ENCODE measurements around the gene MED13L.

DNA sequence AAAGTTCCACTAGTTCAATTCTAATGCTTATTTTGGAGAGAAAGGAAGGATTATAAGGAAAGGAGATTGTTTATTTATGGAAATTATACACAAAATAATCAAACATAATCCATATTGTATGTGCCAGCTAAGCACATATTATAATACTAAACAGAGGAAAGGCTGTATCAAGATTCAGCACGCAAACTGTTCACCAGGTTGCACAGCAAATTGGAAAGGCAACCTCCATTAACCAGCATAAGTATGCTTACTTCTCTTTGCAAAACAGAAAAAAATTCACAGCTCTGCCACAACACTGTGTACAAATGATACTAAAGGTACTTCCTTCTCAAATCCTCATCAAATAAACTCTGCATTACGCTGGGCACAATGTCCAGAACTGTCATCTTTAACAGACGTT lies 146.3 kb downstream of the MED13L start:
- TF ChIP-seq, protein P1, sequence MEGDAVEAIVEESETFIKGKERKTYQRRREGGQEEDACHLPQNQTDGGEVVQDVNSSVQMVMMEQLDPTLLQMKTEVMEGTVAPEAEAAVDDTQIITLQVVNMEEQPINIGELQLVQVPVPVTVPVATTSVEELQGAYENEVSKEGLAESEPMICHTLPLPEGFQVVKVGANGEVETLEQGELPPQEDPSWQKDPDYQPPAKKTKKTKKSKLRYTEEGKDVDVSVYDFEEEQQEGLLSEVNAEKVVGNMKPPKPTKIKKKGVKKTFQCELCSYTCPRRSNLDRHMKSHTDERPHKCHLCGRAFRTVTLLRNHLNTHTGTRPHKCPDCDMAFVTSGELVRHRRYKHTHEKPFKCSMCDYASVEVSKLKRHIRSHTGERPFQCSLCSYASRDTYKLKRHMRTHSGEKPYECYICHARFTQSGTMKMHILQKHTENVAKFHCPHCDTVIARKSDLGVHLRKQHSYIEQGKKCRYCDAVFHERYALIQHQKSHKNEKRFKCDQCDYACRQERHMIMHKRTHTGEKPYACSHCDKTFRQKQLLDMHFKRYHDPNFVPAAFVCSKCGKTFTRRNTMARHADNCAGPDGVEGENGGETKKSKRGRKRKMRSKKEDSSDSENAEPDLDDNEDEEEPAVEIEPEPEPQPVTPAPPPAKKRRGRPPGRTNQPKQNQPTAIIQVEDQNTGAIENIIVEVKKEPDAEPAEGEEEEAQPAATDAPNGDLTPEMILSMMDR (IDR thresholded peaks at IDR 0.05; ENCODE audit: insufficient read depth, low read length, poor library complexity, severe bottlenecking): no peak
- no peak for TF ChIP-seq EZH2phosphoT487 (conservative IDR thresholded peaks at IDR 0.05; ENCODE audit: low read length)

Data from SU-DHL-6 (cell line).